Neuronal stem cell (in vitro differentiated cells): ENCODE data around the gene COL15A1.
"Not testable (repeated sequence)": the region's sequence is repeated elsewhere in the genome, so short reads cannot be mapped to it uniquely, and the experiment has no call there.

Source experiments
- DNase-seq: peaks from one replicate; pipeline ENCODE4 v3.0.0-alpha.2; 2013; ENCODE audit warnings: low spot score
- H2AFZ ChIP-seq: one replicate; pipeline ENCODE4 v1.6.1; 2013; ENCODE audit warnings: mild to moderate bottlenecking, low read length, inconsistent platforms
- H2AK5ac ChIP-seq: 2 replicates; pipeline ENCODE4 v1.6.1; 2013; ENCODE audit warnings: low read depth, mild to moderate bottlenecking, inconsistent platforms, low read length, moderate library complexity, mixed read lengths
- H2BK120ac ChIP-seq: 2 replicates; pipeline ENCODE4 v1.6.1; 2013; ENCODE audit warnings: low read depth, mild to moderate bottlenecking, inconsistent platforms, low read length, moderate library complexity, mixed read lengths
- H2BK12ac ChIP-seq: one replicate; pipeline ENCODE4 v1.6.1; 2013; ENCODE audit warnings: low read length, inconsistent platforms
- H2BK15ac ChIP-seq: 2 replicates; pipeline ENCODE4 v1.6.1; 2013; ENCODE audit warnings: mild to moderate bottlenecking, low read length, inconsistent platforms, mixed read lengths
- H2BK5ac ChIP-seq: one replicate; pipeline ENCODE4 v1.6.1; 2013; ENCODE audit warnings: inconsistent platforms, mild to moderate bottlenecking, low read length, moderate library complexity
- H3K14ac ChIP-seq: one replicate; pipeline ENCODE4 v1.6.1; 2013; ENCODE audit warnings: low read length, inconsistent platforms
- H3K18ac ChIP-seq: 2 replicates; pipeline ENCODE4 v1.6.1; 2013; ENCODE audit warnings: low read length, inconsistent platforms
- H3K23ac ChIP-seq: 2 replicates; pipeline ENCODE4 v1.6.1; 2013; ENCODE audit warnings: low read depth, mild to moderate bottlenecking, mixed read lengths, low read length, inconsistent platforms; ENCODE audit not compliant: poor library complexity
- H3K27ac ChIP-seq: replicated peaks from 3 replicates; pipeline ENCODE4 v1.5.1; 2013; ENCODE audit warnings: low read length, inconsistent platforms
- H3K27me3 ChIP-seq, 3 experiments: 2 replicates each; pipeline ENCODE4 v1.6.1; 2013; ENCODE audit warnings: low read length in 3 of 3, mild to moderate bottlenecking in 2 of 3, inconsistent platforms in 1 of 3, low read depth in 1 of 3, mixed read lengths in 1 of 3, moderate library complexity in 1 of 3; ENCODE audit not compliant: control insufficient read depth in 3 of 3, insufficient read depth in 3 of 3
- H3K36me3 ChIP-seq, 2 donors: replicated peaks in 1 of 2; 2 replicates each; pipeline ENCODE4 v1.6.1; 2013; ENCODE audit warnings: low read length in 2 of 2; ENCODE audit not compliant: control insufficient read depth in 2 of 2, insufficient read depth in 2 of 2
- H3K4ac ChIP-seq: 2 replicates; pipeline ENCODE4 v1.6.1; 2013; ENCODE audit warnings: inconsistent platforms, mild to moderate bottlenecking, low read length, moderate library complexity
- H3K4me1 ChIP-seq, 2 donors: 1 replicate in 1 of 2; 2 replicates in 1 of 2; pipeline ENCODE4 v1.6.1; 2013; ENCODE audit warnings: low read length in 2 of 2, low read depth in 1 of 2; ENCODE audit not compliant: control insufficient read depth in 2 of 2, insufficient read depth in 1 of 2
- H3K4me2 ChIP-seq: one replicate; pipeline ENCODE4 v1.6.1; 2013; ENCODE audit warnings: mild to moderate bottlenecking, low read length, inconsistent platforms; ENCODE audit not compliant: insufficient read depth, poor library complexity, severe bottlenecking
- H3K4me3 ChIP-seq, 2 donors: 2 replicates each; pipeline ENCODE4 v1.5.1; 2013; ENCODE audit warnings: low read length in 2 of 2, mild to moderate bottlenecking in 2 of 2, inconsistent platforms in 1 of 2, moderate library complexity in 1 of 2
- H3K79me1 ChIP-seq: one replicate; pipeline ENCODE4 v1.6.1; 2013; ENCODE audit warnings: low read depth, mild to moderate bottlenecking, inconsistent platforms, low read length, moderate library complexity
- H3K9ac ChIP-seq: one replicate; pipeline ENCODE4 v1.6.1; 2013; ENCODE audit warnings: mild to moderate bottlenecking, low read depth, low read length, inconsistent platforms; ENCODE audit not compliant: poor library complexity
- H3K9me3 ChIP-seq, 2 donors: replicated peaks in 1 of 2; 2 replicates each; pipeline versions ENCODE3 to v1.6.1; 2013; ENCODE audit warnings: low read length in 2 of 2, mild to moderate bottlenecking in 2 of 2, inconsistent platforms in 1 of 2, low read depth in 1 of 2, mixed read lengths in 1 of 2, moderate library complexity in 1 of 2; ENCODE audit not compliant: control insufficient read depth in 2 of 2, insufficient read depth in 1 of 2
- H4K8ac ChIP-seq: one replicate; pipeline ENCODE4 v1.6.1; 2013; ENCODE audit warnings: low read depth, mild to moderate bottlenecking, inconsistent platforms, low read length, moderate library complexity
- H4K91ac ChIP-seq: one replicate; pipeline ENCODE4 v1.6.1; 2013; ENCODE audit warnings: low read length, low read depth, mild to moderate bottlenecking, inconsistent platforms; ENCODE audit not compliant: poor library complexity
- WGBS, 2 donors: extraction: QIAGEN DNeasy Blood & Tissue Kit; methylation state at CpG; one replicate each; pipeline ENCODE4 v1.1.7; 2013; ENCODE audit warnings: missing lambda C conversion rate in 2 of 2, mixed read lengths in 1 of 2; ENCODE audit not compliant: insufficient read length in 2 of 2, insufficient replicate concordance in 1 of 2; ENCODE audit errors: extremely low coverage in 2 of 2; 5-methylcytosine and 5-hydroxymethylcytosine counted together

COL15A1 gene

DNA sequence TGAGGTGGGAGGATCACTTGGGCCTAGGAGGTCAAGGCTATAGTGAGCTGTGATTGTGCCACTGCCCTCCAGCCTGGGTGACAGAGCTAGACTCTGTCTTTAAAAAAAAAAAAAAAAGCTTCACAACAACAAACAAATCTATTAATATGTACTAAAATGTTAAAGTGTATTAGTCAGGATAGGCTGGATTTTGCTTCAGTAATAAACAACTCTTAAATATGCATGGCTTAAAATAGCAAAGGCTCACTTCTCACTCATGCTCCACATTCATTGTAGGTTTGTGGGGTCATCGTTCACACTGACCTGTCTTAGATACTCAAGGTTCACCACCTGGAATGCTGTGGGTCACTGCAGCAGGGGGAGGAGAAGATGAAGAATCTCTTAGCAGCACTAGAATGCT, 33.8 kb upstream of the COL15A1 start:
- Histone ChIP-seq H3K23ac (no peak overlapping the region), H3K27me3 (peaks cover 0 to 3% (median 0%) of the 10 kb centered on the region in 3 experiments), H2AK5ac (no peak overlapping the region), H2AFZ (no peak overlapping the region), H4K91ac (no peak overlapping the region), H3K4me3 (no peak overlapping the region), H3K9me3 (no peaks in the 10 kb centered on the region), H2BK15ac (no peak overlapping the region), H3K4ac (no peak overlapping the region), H3K18ac (no peak overlapping the region), H4K8ac (no peak overlapping the region), H3K9ac (no peak overlapping the region), H2BK12ac (no peak overlapping the region), H3K14ac (no peak overlapping the region), H3K4me1 (peaks cover 0 to 3% of the 10 kb centered on the region in 2 donors), H3K27ac (no peak overlapping the region), H2BK120ac (no peak overlapping the region), H3K4me2 (no peak overlapping the region), H2BK5ac (no peak overlapping the region), H3K79me1 (no peaks in the 10 kb centered on the region), H3K36me3 (no peaks in the 10 kb centered on the region)
- WGBS, 2 donors: no CpG with 5 or more reads among the region's 1 CpG
- no peak for DNase-seq

DNA sequence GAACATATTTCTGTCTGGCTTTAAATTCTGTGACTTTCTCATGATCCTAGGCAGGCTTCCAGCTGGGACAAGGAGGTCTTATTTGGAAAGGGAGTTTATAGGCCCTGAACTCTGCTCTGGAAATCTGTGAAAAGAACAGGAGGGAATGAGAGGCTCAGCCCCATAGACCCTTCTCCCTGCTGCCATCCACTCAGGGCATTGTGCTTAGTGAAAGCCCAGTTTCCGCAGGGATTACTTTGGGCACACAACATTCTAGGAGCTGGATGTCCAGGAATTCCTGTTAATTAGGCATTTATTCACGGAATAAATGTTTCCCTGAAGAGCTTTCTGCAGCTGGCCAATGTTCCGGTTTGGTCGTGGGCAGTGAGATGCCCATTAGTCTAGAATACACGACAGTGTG, 32.7 kb upstream of the COL15A1 start:
- H3K4me2 ChIP-seq: no peak overlapping the region
- H2BK120ac ChIP-seq: no peak overlapping the region
- no peaks in the 10 kb centered on the region for H3K36me3 ChIP-seq
- H4K91ac ChIP-seq: no peak overlapping the region
- no peaks in the 10 kb centered on the region for H3K9me3 ChIP-seq
- no peak overlapping the region for H4K8ac ChIP-seq
- H3K27me3 ChIP-seq: peaks cover 0 to 3% (median 0%) of the 10 kb centered on the region in 3 experiments
- no peak overlapping the region for H2BK12ac ChIP-seq
- no peak overlapping the region for H3K14ac ChIP-seq
- no peak overlapping the region for H3K23ac ChIP-seq
- H2BK5ac ChIP-seq: no peak overlapping the region
- peaks cover 0 to 3% of the 10 kb centered on the region in 2 donors for H3K4me1 ChIP-seq
- no peak overlapping the region for H3K27ac ChIP-seq
- H2BK15ac ChIP-seq: no peak overlapping the region
- no CpG with 5 or more reads among the region's 5 CpGs for whole genome bisulfite sequencing, 2 donors
- no peak overlapping the region for H2AK5ac ChIP-seq
- no peak overlapping the region for H3K4ac ChIP-seq
- DNase-seq: no peak
- no peak overlapping the region for H3K4me3 ChIP-seq
- H3K18ac ChIP-seq: no peak overlapping the region
- no peak overlapping the region for H3K9ac ChIP-seq
- no peak overlapping the region for H2AFZ ChIP-seq
- no peaks in the 10 kb centered on the region for H3K79me1 ChIP-seq

DNA sequence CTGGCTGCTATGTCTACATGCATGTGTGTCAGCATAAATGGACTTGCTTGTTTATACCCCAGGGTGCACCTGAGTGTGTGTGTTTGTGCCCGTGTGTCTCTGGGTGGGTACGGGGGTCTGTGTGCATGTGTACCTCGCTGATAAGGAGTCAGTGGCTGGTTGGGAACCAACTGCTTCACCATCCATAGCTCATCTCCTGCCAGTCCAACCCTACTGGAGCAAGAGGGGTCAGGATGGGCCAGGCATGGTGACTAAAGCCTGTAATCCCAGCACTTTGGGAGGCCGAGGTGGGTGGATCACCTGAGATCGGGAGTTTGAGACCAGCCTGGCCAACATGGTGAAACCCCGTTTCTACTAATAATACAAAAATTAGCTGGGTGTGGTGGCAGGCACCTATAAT, 32.0 kb upstream of the COL15A1 start:
- not testable (repeated sequence) for H2AK5ac ChIP-seq, H3K36me3 ChIP-seq, H3K9ac ChIP-seq, H3K4me1 ChIP-seq, H4K91ac ChIP-seq, H3K4me3 ChIP-seq, H2BK12ac ChIP-seq, H3K23ac ChIP-seq, H3K27me3 ChIP-seq, H3K14ac ChIP-seq, H3K4ac ChIP-seq, DNase-seq, H3K4me2 ChIP-seq, H3K9me3 ChIP-seq, H3K27ac ChIP-seq, H2AFZ ChIP-seq, H3K79me1 ChIP-seq, H4K8ac ChIP-seq, H2BK5ac ChIP-seq, H2BK15ac ChIP-seq, H2BK120ac ChIP-seq
- H3K18ac ChIP-seq: peak overlapping the region; percentile 32
- WGBS, 2 donors: no CpG with 5 or more reads among the region's 6 CpGs

DNA sequence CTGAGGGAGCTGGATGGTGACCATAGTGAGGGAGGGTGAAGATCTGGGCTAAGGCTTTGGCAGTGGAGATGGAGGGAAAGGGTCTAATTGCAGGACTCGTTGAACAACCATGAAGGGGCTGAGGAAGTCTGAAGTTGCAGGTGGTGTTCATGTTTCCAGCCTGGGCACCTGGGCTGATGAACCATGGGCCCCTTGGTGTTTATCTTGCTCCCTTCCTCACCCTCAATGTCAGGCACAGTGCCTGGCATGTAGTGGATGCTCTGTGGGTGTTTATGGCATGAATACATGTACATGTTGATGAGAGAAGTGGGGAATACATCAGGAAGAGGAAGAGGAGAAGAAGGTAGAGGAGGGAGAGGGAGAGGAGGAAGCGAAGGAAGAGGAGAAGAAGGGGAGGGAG, 31.3 kb upstream of the COL15A1 start:
- H3K27ac ChIP-seq: no peak overlapping the region
- no peak overlapping the region for H2AK5ac ChIP-seq
- H3K27me3 ChIP-seq: peaks cover 0 to under 1% (median 0%) of the 10 kb centered on the region in 3 experiments
- H2BK5ac ChIP-seq: no peak overlapping the region
- no CpG with 5 or more reads among the region's 2 CpGs for WGBS, 2 donors
- no peak overlapping the region for H3K4ac ChIP-seq
- H4K91ac ChIP-seq: no peak overlapping the region
- H2BK15ac ChIP-seq: no peak overlapping the region
- no peaks in the 10 kb centered on the region for H3K9me3 ChIP-seq
- no peak overlapping the region for H3K4me3 ChIP-seq
- H2BK12ac ChIP-seq: no peak overlapping the region
- no peaks in the 10 kb centered on the region for H3K36me3 ChIP-seq
- no peak overlapping the region for H3K9ac ChIP-seq
- no peak overlapping the region for H3K18ac ChIP-seq
- no peak overlapping the region for H2AFZ ChIP-seq
- peaks cover 0 to 11% of the 10 kb centered on the region in 2 donors for H3K4me1 ChIP-seq
- no peak for DNase-seq
- H3K4me2 ChIP-seq: no peak overlapping the region
- H3K79me1 ChIP-seq: no peaks in the 10 kb centered on the region
- H4K8ac ChIP-seq: no peak overlapping the region
- H3K23ac ChIP-seq: no peak overlapping the region
- H3K14ac ChIP-seq: no peak overlapping the region
- no peak overlapping the region for H2BK120ac ChIP-seq
